ENCODE results near the gene SFXN5.

- TF ChIP-seq CTCF (IDR thresholded peaks at IDR 0.05; ENCODE audit: poor library complexity, severe bottlenecking) (no peak), POLR2AphosphoS5 (IDR thresholded peaks at IDR 0.05) (no peak), REST (IDR thresholded peaks at IDR 0.05; ENCODE audit: borderline replicate concordance) (no peak), EZH2 (IDR thresholded peaks at IDR 0.05; ENCODE audit: borderline replicate concordance, insufficient read depth, low read length, poor library complexity, severe bottlenecking) (no peak), SMC3 (conservative IDR thresholded peaks at IDR 0.05; ENCODE audit: poor library complexity) (no peak)
These were observed 68.5 kb downstream of the SFXN5 start for GRCh38 chr2:73003027-73003426.

All from neural cell (in vitro differentiated cells).